ENCODE measurements around the gene DHRSX.

The DHRSX gene, protein sequence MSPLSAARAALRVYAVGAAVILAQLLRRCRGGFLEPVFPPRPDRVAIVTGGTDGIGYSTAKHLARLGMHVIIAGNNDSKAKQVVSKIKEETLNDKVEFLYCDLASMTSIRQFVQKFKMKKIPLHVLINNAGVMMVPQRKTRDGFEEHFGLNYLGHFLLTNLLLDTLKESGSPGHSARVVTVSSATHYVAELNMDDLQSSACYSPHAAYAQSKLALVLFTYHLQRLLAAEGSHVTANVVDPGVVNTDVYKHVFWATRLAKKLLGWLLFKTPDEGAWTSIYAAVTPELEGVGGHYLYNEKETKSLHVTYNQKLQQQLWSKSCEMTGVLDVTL

DNA sequence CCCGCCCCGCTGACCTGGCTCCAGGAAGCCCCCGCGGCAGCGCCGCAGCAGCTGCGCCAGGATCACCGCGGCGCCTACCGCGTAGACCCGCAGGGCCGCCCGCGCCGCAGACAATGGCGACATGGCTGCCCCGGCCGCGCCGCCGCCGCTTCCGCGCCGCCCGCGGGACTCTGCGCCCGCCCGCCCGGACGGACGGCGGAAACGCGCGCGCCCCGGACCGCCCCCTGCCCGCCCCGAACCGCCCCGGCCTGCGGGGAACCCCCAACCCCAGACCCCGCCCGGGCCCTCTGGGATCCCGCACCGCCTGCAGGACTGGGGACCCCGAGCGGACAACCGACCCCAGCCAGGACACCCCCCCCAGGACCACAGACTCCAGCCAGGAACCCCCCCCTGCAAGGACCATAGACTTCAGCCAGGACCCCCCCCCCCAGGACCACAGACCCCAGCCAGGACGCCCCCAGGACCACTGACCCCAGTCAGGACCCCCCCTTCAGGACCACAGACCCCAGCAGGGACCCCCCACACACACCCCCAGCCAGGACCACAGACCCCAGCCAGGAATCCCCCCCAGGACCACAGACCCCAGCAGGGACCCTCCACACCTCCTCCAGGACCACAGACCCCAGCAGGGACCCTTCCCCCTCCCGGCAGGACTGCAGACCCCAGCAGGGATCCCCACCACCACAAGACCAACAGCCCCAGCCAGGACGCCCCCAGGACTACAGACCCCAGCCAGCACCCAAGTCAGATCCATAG is at the start of gene DHRSX, which contains the start of gene ZBED1:
Gene DHRSX, minus strand, starts transcription at position 174 of the 756 bp plus-strand sequence. Its CDS starts 51 bp downstream, at position 123.
Gene ZBED1, minus strand, starts transcription at position 174 of the 756 bp plus-strand sequence. CDS start 10,257 bp downstream, outside the sequence.
- peak; percentile 29 for DNase-seq

DNA sequence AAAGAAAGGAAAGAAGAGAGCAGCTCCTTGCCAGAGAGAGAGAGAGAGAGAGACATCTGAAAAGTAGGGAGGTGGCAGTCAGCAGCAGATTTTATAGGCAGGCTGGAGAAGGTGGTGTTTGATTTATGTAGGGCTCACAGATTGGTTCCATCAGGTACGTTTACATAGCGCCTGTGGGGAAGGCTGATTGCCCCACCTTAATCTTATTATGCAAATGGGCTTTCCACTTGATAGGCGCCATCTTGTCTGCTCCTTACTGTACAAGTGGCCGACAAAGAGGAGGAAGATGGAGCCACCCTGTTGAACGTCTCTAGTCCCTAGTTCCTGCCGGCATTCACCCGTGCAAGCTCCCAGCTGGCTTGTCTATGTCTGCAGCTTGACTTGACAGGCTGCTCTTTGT is 49.1 kb upstream of the DHRSX start:
- DNase-seq: no peak

DNA sequence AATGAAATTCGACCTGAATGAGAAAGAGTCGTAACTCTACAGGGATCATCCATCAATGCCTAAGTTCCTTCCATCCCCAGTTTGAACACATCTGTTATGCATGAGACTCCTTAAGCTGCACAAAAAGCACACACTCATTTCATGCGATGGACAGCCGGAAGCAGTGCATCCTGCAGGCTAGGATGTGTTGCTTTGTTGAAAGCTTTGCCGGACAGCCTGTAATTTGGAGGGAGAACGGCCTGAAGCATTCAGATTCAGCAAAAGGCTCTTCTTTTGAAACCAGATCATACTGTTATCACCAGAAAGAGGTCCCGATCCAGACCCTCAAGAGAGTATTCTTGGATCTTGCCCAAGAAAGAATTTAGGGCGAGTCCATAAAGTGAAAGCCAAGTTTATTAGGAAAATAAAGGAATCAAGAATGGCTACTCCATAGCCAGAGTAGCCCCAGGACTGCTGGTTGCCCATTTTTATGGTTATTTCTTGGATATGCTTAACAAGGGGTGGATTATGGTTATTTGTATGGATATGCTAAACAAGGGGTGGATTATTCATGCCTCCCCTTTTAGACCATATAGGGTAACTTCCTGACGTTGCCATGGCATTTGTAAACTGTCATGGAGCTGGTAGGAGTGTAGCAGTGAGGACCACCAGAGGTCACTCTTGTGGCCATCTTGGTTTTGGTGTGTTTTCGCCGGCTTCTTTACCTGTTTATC is 48.1 kb upstream of the DHRSX start:
- DNase-seq: no peak

DNA sequence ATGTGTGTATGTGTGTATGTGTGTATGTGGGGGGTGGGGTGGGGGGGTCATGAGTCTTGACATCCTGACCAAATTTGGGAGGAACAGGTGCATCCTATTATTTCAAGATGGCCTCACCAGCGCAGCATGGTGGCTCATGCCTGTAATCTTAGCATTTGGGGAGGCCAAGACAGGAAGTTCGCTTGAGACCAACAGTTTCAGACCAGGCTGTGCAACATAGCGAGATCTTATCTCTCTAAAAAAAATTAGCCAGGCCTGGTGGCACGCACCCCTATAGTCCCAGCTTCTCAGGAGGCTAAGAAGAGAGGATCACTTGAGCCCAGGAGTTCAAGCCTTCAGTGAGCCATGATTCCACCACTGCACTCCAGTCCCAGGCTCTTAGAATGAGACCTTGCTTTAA is 47.0 kb upstream of the DHRSX start:
- no peak for DNase-seq

DNA sequence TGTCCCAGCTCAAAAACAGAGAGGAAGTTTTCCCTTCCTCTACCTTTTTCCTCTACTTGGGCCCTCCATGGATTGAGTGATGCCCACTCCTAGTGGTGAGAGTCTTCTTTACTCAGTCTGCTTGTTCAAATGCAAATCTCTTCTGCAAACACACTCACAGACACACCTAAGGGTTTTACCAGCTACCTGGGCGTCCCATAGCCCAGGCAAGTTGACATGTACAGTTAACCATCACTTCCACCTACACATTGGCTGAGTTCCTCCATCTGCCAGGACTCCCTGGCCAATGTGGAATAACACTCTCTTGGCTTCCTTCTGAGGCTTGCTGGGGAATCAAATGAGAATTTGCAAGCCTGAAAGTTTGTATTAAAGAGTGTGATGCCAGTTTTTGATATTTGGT is 45.7 kb upstream of the DHRSX start:
- no peak for DNase-seq

DNA sequence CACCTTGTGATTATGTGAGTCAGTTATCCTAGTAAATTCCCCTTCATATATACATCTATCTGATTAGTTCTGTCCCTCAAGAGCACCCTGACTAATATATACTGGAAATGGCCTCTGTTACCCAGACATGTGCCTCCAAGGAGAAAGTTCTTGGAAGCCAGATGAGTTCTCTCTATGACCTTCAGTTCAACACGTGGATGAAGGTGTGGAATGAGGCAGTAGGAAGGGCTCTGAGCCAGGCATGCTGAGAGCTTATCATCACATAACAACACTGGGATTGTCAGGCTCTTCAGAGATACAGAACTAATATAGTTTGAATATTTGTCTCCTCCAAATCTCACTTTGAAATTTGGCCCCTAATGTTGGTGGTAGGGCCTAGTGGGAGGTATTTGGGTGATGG is 44.4 kb upstream of the DHRSX start:
- no peak for DNase-seq

DNA sequence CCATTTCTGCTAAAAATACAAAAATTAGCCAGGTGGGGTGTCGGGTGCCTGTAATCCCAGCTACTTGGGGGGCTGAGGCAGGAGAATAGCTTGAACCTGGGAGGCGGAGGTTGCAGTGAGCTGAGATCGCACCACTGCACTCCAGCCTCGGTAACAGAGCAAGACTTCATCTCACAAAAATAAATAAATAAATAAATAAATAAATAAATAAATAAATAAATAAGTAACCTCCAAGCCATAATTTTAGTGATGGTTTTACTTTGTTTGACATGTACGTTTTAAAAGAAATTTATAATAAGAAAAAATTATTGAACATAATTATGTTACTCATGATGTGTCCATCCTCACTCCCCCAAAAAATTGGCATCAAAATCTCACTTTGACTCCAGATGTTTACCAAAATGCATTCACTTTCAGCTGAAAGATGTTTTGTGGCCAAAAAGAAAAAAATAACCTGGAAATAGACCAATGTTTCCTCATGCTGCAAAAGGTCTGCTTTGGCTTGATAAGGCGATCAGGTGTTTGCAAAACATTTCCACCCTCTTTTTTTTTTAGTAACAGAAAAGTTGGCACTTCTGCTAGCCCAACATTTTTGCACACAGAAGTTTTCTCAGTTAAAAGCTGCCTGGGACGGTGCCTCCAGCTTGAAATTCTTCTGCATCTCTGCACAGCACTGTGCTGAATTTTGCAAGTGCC is 42.2 kb upstream of the DHRSX start:
- DNase-seq: no peak

DNA sequence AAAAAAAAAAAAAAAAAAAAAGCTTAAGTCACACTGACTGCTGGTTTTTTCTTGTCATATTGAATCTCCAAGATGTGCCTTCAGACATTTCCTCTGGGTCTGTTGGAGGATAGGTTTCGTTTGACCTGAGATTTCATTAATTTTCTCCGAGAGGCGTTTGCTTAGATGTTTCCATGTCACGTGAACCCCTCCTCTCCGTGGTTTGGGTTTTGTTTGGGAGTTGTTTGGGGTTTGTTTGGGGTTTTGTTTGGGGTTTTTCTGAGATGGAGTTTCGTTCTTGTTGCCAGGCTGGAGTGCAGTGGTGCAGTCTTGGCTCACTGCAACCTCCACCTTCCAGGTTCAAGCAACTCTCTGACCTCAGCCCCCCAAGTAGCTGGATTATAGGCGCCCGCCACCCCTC is 40.8 kb upstream of the DHRSX start:
- DNase-seq: no peak

DNA sequence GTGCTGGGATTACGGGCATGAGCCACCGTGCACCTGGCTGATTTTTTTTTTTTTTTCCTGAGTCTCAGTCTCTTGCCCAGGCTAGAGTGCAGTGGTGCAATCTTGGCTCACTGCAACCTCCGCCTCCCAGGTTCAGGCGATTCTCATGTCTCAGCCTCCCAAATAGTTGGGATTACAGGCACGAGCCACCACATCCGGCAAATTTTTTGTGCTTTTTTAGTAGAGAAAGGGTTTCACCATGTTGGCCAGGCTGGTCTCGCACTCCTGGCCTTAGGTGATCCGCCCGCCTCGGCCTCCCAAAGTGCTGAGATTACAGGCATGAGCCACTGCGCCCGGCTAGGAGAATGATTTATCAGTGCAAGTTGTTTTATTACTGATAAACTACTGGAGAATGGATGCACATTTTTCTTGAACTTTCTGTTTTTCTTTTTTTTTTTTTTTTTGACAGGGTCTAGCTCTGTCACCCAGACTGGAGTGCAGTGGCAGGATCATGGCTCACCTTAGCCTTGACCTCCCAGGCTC is 39.7 kb upstream of the DHRSX start:
- no peak for DNase-seq

DNA sequence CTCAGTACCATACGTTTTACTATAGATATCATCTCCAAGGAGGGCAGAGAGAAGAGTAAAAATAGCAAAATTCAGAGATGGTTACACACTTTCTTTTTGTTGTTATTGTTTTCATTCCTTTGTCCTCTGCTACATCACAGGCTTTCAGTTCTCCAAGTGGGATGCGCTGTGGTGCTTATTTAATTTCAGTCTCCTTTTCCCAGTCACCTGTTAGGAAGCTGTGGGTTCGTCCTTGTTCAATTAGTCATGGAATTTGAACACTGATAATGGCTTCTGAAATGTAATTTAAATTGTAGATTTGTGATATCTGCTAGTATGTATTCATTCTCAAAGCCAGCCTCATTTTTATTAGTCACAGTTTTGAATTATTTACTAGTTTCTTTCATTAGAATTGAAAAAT is 38.8 kb upstream of the DHRSX start:
- DNase-seq: no peak

DNA sequence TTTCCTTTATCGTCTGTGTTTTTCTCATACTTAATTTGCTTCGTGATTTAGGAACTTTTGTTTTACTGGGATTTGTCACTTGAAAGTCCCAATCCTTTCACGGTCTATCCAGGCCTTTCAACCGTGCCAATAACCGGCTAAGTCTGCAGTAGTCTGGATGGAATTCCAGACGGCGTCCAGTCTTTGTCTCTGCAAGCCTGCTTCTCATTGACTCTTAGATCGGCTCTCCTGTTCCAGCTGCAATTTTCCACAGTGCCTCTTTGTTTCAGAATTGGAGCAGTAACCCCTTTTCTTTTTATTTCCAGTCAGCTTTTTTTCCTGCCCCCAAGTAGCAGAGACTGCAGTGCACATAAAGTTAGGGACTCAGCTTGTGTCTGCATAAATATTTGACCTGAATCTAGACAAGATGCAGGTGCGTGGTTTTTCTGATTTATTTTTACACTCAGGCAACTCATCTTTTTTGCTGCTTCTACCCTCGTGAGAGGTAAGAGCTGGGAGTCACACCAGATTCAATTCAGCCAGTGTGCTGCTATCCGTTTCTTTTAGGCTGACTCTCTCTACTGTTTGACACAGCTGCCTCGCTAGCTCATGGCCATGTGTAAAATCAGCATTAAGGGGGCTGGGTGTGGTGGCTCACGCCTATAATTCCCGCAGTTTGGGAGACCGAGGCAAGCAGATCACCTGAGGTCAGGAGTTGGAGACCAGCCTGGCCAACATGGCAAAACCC is 37.4 kb upstream of the DHRSX start:
- DNase-seq: no peak

DNA sequence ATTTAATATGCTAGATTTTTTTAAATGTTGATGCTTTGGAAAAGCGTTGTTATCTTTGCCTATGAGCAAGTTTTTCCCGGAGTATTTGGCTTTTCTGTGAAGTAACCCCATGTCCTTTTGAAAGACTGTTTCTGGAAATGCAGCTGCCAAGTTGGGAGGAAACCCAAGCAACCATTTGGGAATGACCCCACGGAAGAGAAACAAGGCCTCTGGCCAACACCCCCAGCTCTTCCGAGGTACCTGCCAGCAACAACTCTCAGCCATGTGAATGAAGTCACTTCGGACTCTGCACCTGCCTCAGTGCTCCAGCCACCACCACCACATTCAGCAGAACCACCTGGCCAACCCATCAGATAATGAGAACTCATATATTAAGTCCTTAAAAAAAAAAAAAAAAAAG is 36.2 kb upstream of the DHRSX start:
- DNase-seq: no peak

DNA sequence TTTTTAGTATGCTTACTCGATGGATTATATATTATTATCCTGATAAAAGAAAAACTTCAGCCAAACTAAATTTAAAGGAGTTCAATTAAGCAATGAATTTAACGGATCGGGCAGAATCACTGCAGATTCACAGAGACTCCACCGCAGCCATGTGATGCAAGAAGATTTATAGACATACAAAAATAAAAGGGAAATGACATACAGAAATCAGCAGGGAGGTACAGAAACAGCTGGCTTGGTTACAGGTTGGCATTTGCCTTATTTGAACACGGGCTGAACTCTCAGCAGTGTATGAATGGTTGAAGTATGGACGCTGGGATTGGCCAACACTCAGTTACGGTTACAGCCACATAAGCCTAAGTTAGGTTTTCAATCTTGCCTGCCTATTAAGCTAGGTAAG is 35.4 kb upstream of the DHRSX start:
- no peak for DNase-seq

DNA sequence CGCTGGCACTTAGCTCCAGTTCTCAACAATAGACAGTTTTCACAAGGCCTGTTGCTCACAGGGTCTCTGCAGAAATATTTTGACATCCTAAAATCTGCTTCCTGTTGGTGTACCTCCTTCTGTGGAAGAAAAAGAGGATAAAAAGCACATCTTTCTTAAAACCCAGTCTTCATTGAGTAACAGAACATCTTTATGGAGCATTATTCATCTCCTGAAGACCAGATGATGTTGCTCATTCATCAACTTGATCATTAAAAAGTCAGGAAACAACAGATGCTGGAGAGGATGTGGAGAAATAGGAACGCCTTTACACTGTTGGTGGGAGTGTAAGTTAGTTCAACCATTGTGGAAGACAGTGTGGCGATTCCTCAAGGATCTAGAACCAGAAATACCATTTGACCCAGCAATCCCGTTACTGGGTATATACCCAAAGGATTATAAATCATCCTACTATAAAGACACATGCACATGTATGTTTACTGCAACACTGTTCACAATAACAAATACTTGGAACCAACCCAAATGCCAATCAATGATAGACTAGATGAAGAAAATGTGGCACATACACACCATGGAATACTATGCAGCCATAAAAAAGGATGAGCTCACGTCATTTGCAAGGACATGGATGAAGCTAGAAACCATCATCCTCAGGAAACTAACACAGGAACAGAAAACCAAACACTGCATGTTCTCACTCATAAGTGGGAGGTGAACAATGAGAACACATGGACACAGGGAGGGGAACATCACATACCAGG is 33.7 kb upstream of the DHRSX start:
- peak; percentile 5 for DNase-seq

DNA sequence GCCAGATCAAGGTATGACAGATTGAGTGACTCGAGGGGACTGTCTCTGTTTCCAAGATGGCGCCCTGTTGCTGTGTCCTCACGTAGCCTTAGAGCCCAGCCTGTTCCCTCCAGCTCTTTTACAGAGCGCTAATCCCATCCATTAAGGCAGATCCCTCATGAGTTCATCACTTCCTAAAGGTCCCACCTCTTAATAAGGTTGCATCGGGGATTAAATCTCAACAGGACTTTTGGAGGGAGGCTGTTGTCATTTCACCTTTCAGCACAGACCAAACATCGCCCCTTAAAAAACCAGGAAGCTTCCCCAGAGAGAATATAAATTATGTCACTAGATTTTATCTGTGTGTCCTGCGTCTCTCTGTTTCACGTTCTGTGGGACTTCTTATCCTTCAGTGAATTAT is 32.6 kb upstream of the DHRSX start:
- no peak for DNase-seq

DNA sequence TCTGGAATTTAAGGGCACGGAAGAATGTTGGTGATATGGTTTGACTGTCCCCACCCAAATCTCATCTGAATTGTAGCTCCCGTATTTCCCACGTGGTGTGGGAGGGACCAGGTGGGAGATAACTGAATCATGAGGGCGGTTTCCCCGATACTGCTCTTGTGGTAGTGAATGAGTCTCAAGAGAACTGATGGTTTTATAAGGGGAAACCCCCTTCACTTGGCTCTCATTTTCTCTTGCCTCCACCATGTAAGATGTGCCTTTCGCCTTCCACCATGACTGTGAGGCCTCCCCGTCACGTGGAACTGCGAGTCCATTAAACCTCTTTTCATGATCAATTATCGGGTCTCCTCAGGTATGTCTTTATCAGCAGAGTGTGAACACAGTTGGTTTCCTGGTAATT is 25.6 kb upstream of the DHRSX start:
- no peak for DNase-seq

DNA sequence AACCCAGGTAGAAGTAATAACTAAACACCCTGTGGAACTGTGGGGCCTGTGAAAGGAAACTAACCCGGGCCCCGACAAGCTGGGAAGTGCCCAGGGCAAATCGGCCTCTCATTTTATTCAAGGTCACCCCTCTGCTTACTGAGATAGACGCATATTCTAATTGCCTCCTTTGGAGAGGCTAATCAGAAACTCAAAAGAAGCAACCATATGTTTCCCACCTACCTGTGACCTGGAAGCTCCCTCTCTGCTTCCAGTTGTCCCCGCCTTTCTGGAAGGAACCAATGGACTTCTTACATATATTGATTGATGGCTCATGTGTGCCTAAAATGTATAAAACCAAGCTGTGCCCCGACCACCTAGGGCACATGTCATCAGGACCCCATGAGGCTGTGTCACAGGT is 23.1 kb upstream of the DHRSX start:
- no peak for DNase-seq

DNA sequence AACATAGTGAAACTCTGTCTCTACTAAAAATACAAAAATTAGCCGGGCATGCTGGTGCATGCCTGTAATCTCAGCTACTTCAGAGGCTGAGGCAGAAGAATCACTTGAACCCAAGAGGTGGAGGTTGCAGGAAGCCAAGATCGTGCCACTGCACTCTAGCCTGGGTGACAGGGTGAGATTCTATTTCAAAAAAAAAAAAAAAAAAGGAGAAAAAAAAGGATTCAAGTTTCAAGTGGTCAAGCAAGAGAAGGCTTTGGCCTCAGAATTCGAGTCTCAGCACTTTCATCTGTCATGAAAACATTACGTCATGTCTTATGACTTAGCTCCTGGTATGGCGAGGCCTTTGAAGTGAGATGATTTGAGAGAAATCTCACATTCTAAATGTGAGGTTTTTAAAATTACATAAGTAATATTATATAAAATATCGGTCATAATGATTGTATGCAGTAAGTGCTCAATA is 21.2 kb upstream of the DHRSX start:
- DNase-seq: no peak

DNA sequence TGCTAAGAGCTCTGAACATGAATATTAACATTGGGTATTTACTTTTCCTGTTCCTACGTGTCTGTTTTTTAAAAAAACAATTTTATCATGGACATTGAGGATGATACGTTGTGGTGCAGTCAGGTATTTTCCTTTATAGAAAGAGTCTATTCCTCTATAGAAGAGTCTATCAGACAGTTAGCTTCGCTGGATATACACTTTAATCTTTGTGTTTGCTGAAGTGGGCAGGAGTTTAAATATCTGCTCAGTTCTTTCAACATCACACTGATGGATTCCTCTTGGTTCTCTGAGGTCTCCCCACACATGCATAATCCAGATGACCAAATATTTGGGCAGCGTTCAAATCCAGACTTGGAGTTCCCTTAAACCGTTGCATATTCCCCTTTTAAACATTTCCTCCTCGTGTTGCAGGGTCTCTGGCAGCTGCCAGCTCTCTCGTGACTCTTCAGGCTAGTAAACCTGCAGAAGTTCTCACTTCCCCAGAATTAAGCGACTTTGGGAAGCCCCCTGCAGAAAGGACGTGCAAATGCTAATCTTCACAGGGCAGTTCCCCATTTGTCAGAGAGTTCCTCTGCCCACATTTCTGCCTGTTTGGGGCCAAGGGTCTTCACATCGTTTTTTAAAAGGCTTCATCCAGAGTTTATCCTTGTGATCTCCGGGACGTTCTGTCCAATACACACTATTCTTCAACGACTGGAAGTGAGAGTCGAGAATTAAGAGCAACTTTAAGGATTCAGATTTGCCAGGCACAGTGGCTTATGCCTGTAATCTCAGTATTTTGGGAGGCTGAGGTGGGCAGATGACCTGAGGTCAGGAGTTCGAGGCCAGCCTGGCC is 20.5 kb upstream of the DHRSX start:
- no peak for DNase-seq

DNA sequence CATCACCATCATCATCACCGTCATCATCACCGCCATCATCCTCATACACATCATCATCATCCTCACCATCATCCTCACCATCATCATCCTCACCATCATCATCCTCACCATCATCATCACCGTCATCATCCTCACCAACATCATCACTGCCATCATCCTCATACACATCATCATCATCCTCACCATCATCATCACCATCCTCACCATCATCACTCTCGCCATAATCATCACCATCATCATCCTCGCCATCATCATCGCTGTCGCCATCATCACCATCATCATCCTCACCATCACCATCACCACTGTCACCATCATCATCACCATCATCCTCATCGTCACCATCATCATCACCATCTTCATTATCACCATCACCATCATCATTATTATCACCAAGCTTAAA is 19.8 kb upstream of the DHRSX start:
- no peak for DNase-seq

All from fibroblast of skin of right quadriceps (primary cell).